Osteoblast (primary cell): ENCODE data around the gene SLC9A2. TPM values are rescaled to one million over a fixed set of nuclear protein-coding genes. Genes with fewer than 3 reads are reported as not detected.
A peak's percentile ranks its signal among the peaks of the same experiment; 100 is the strongest.

ENCODE experiments used
- DNase-seq: peaks from one replicate; pipeline ENCODE4 v3.0.0; 2011; ENCODE audit warnings: low spot score, mixed read lengths; ENCODE audit not compliant: insufficient read length; ENCODE audit errors: missing footprints
- H2AFZ ChIP-seq: 2 replicates; pipeline ENCODE4 v1.6.0; 2011; ENCODE audit warnings: mild to moderate bottlenecking, low read length
- H3K27ac ChIP-seq: 2 replicates; pipeline ENCODE4 v1.5.1; 2011; ENCODE audit warnings: mild to moderate bottlenecking, low read depth, low read length, moderate library complexity
- H3K27me3 ChIP-seq: 2 replicates; pipeline ENCODE4 v1.6.0; 2012; ENCODE audit warnings: mild to moderate bottlenecking, control low read depth, inconsistent platforms, low read length, moderate library complexity; ENCODE audit not compliant: insufficient read depth
- H3K36me3 ChIP-seq: 2 replicates; pipeline ENCODE4 v1.5.1; 2011; ENCODE audit warnings: mild to moderate bottlenecking, low read length, control low read depth, moderate library complexity; ENCODE audit not compliant: insufficient read depth
- H3K4me1 ChIP-seq: 2 replicates; pipeline ENCODE4 v1.5.1; 2011; ENCODE audit warnings: mild to moderate bottlenecking, low read length, control low read depth, moderate library complexity; ENCODE audit not compliant: insufficient read depth
- H3K4me2 ChIP-seq: 2 replicates; pipeline ENCODE4 v1.6.0; 2011; ENCODE audit warnings: mild to moderate bottlenecking, low read length; ENCODE audit not compliant: insufficient read depth
- H3K4me3 ChIP-seq: fragments of 200-600 bp; sonication (generic); 3 replicates; pipeline ENCODE4 v1.5.1; 2012; ENCODE audit warnings: mild to moderate bottlenecking, low read length, inconsistent platforms; ENCODE audit not compliant: insufficient read depth
- H3K79me2 ChIP-seq: 2 replicates; pipeline ENCODE4 v1.6.0; 2012; ENCODE audit warnings: mild to moderate bottlenecking, low read length, control low read depth, inconsistent platforms; ENCODE audit not compliant: insufficient read depth
- H3K9me3 ChIP-seq: 2 replicates; pipeline ENCODE4 v1.5.1; 2011; ENCODE audit warnings: low read depth, low read length, control low read depth
- H4K20me1 ChIP-seq: 2 replicates; pipeline ENCODE4 v1.6.0; 2012; ENCODE audit warnings: mild to moderate bottlenecking, low read length, control low read depth; ENCODE audit not compliant: insufficient read depth
- CTCF ChIP-seq: IDR thresholded peaks from 2 replicates; pipeline ENCODE4 v1.5.1; 2011; ENCODE audit warnings: mild to moderate bottlenecking, low read depth, low read length, moderate library complexity; ENCODE audit errors: extremely low read depth
- total RNA-seq: library from RNA; depleted of rRNA; stranded (reverse); fragments of >200 nt; gene quantifications from 2 replicates; pipeline ENCODE4 v1.2.3, GENCODE V29; 2012

Gene SLC9A2
- total RNA-seq, 1 donor, result under 0.01 TPM

DNA sequence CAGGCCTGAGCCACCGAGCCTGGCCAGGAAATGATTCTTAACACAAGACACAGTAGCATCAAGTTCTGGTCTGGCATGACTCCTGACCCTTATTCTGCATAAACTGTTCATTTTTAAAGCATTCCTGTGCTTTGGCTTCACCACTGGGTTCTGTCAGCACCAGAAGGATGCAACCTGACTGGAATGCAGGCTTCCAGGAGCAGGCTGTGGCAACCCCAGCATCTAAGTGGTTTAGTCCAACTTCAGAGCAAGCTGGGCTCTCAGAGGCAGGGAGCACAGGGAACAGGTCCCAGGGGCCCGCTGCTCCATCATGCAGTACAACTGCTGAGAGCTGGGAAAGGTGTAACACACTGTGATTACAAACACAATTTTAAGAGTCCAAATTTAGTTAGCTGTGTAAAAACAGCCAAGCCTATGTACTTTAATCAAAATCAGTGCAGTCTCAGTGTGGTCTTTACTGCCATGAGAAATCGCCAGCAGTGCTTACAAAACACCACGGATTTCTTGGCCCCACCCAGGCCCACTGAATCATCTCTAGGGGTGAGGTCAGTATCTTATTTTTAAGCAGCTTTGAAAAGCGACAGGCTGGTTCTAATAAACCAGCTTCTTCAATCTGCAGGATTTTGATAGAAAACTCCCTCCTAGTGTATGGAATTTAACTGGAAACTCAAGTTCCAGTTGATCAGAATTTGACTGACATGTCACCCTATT lies 98.1 kb downstream of the SLC9A2 start:
- DNase-seq, result peak; percentile 87
- Histone ChIP-seq H4K20me1 (no peaks in the 10 kb centered on the region), H3K79me2 (no peaks in the 10 kb centered on the region), H2AFZ (no peak overlapping the region), H3K36me3 (peaks cover 5% of the 10 kb centered on the region), H3K4me3 (no peak overlapping the region), H3K9me3 (no peaks in the 10 kb centered on the region), H3K4me2 (no peak overlapping the region), H3K27me3 (no peaks in the 10 kb centered on the region), H3K27ac (no peak overlapping the region), H3K4me1 (peaks cover 9% of the 10 kb centered on the region)
- TF ChIP-seq CTCF, result no peak

GRCh38 chr2:102718387-102719316 lies 99.3 kb downstream of the SLC9A2 start:
- no peaks in the 10 kb centered on the region for H3K27me3 ChIP-seq
- no peaks in the 10 kb centered on the region for H3K9me3 ChIP-seq
- no peak overlapping the region for H3K4me2 ChIP-seq
- H3K79me2 ChIP-seq, result no peaks in the 10 kb centered on the region
- no peak overlapping the region for H2AFZ ChIP-seq
- no peaks in the 10 kb centered on the region for H4K20me1 ChIP-seq
- DNase-seq, result no peak
- peaks cover 9% of the 10 kb centered on the region for H3K4me1 ChIP-seq
- H3K36me3 ChIP-seq, result peaks cover 7% of the 10 kb centered on the region
- TF ChIP-seq CTCF, result no peak
- no peak overlapping the region for H3K27ac ChIP-seq
- no peak overlapping the region for H3K4me3 ChIP-seq

GRCh38 chr2:102724016-102724490 lies 104.7 kb downstream of the SLC9A2 start:
- Histone ChIP-seq H3K36me3 (peaks cover 3% of the 10 kb centered on the region), H3K27ac (no peak overlapping the region), H3K79me2 (no peaks in the 10 kb centered on the region), H3K4me3 (no peak overlapping the region), H3K4me2 (no peak overlapping the region), H3K27me3 (no peaks in the 10 kb centered on the region), H3K4me1 (no peaks in the 10 kb centered on the region), H2AFZ (no peak overlapping the region), H4K20me1 (no peaks in the 10 kb centered on the region), H3K9me3 (no peaks in the 10 kb centered on the region)
- no peak for DNase-seq
- TF ChIP-seq CTCF, result no peak

DNA sequence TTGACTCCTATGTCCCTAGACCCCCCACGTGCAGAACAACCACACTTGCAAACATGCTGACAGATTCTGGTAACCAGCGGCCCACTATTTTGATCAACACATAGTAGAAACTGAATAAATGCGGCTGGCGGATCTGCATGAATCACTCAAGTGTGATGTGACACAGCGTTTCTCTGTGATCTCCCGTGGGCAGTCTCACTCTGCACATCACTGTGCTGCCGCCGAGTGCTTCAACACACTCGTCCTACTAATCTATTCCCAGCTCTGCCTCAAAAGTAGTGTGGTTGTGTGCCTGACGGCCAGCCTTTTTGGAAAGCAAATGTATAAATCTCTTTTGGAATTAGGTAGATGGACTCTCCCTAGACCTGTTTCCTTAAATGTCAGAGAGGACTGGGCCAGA lies 105.2 kb downstream of the SLC9A2 start:
- no peak for TF ChIP-seq CTCF
- H3K9me3 ChIP-seq, result no peaks in the 10 kb centered on the region

More for the DNA sequence above, 105.2 kb downstream of the SLC9A2 start:
- H3K4me3 ChIP-seq, result no peak overlapping the region
- H3K4me2 ChIP-seq, result no peak overlapping the region
- no peaks in the 10 kb centered on the region for H3K4me1 ChIP-seq
- H2AFZ ChIP-seq, result no peak overlapping the region
- no peak overlapping the region for H3K27ac ChIP-seq
- H3K36me3 ChIP-seq, result peaks cover 3% of the 10 kb centered on the region
- H3K79me2 ChIP-seq, result no peaks in the 10 kb centered on the region
- no peaks in the 10 kb centered on the region for H3K27me3 ChIP-seq
- H4K20me1 ChIP-seq, result no peaks in the 10 kb centered on the region
- no peak for DNase-seq
